ENCODE results near the gene DDX5. TPM values are rescaled to one million over a fixed set of nuclear protein-coding genes. Genes with fewer than 3 reads are reported as not detected.

DDX5 gene
- total and polyA plus RNA-seq, 2 of the 13 experiments (the other 11 are each of a cell fraction or from before 2014, with no cell fraction given) = 503 to 684 TPM

GRCh38 chr17:64505340-64506200 lies 519 bp downstream of the DDX5 start (continued):
- TF ChIP-seq RXRB (CRISPR knock-in tag; IDR thresholded peaks at IDR 0.05; ENCODE audit: borderline replicate concordance) (no peak; the same call in 1 of the 2 replicates), ZBTB42 (CRISPR knock-in tag; IDR thresholded peaks at IDR 0.05) (no peak), GZF1 (CRISPR knock-in tag; IDR thresholded peaks at IDR 0.05) (no peak), HOXA3 (CRISPR knock-in tag; IDR thresholded peaks at IDR 0.05) (peak; percentile 98), NFKB2 (CRISPR knock-in tag; IDR thresholded peaks at IDR 0.05; ENCODE audit: borderline replicate concordance) (0 out of 2 replicates have a peak, but pooled peaks have one; percentile 21), NBN (conservative IDR thresholded peaks at IDR 0.05) (no peak), ZNF552 (CRISPR knock-in tag; IDR thresholded peaks at IDR 0.05; ENCODE audit: borderline replicate concordance) (no peak), MYNN (CRISPR knock-in tag; IDR thresholded peaks at IDR 0.05; ENCODE audit: low read depth) (no peak), ZNF775 (CRISPR knock-in tag; IDR thresholded peaks at IDR 0.05; ENCODE audit: borderline replicate concordance) (no peak), GATAD1 (CRISPR knock-in tag; IDR thresholded peaks at IDR 0.05) (0 out of 2 replicates have a peak, but pooled peaks have one; percentile 24), ZNF362 (CRISPR knock-in tag; IDR thresholded peaks at IDR 0.05; ENCODE audit: borderline replicate concordance) (no peak), TARDBP (CRISPR knock-in tag; IDR thresholded peaks at IDR 0.05) (0 out of 2 replicates have a peak, but pooled peaks have one; percentile 5), ERF (CRISPR knock-in tag; IDR thresholded peaks at IDR 0.05) (peak; percentile 70; the same call in 1 of the 2 replicates), ZNF607 (CRISPR knock-in tag; IDR thresholded peaks at IDR 0.05; ENCODE audit: borderline replicate concordance) (peak; percentile 69), PHF21A (CRISPR knock-in tag; IDR thresholded peaks at IDR 0.05) (no peak), TCF12 (IDR thresholded peaks at IDR 0.05) (no peak), TCF12 (CRISPR knock-in tag; IDR thresholded peaks at IDR 0.05) (0 out of 2 replicates have a peak, but pooled peaks have one; percentile 37), ZFAT (CRISPR knock-in tag; conservative IDR thresholded peaks at IDR 0.05) (no peak), ZBTB20 (CRISPR knock-in tag; IDR thresholded peaks at IDR 0.05; ENCODE audit: borderline replicate concordance, low read depth) (peak; percentile 22; the same call in 1 of the 2 replicates), ZNF414 (CRISPR knock-in tag; IDR thresholded peaks at IDR 0.05) (no peak), TGIF2 (CRISPR knock-in tag; IDR thresholded peaks at IDR 0.05) (peak; percentile 81; the same call in 1 of the 2 replicates), AKAP8 (CRISPR knock-in tag; IDR thresholded peaks at IDR 0.05) (0 out of 2 replicates have a peak, but pooled peaks have one; percentile 15), ZNF274 (CRISPR knock-in tag; IDR thresholded peaks at IDR 0.05) (no peak), LBX2 (CRISPR knock-in tag; IDR thresholded peaks at IDR 0.05; ENCODE audit: borderline replicate concordance) (no peak), SKI (IDR thresholded peaks at IDR 0.05; ENCODE audit: partially characterized antibody) (peak; percentile 37), ZNF709 (CRISPR knock-in tag; IDR thresholded peaks at IDR 0.05) (no peak), ZFP36L2 (CRISPR knock-in tag; IDR thresholded peaks at IDR 0.05) (0 out of 2 replicates have a peak, but pooled peaks have one; percentile 86), ZFP36 (IDR thresholded peaks at IDR 0.05; ENCODE audit: borderline replicate concordance, low read depth, low read length, partially characterized antibody) (no peak), TCF7L2 (IDR thresholded peaks at IDR 0.05; ENCODE audit: low read depth, low read length) (no peak), ZNF251 (CRISPR knock-in tag; IDR thresholded peaks at IDR 0.05) (no peak)

All from HepG2 (cell line).